Heart left ventricle (tissue), 16 donors: ENCODE results near the gene LAGE3. TPM values are rescaled to one million over a fixed set of nuclear protein-coding genes. Genes with fewer than 3 reads are reported as not detected.

Experiments used
- ATAC-seq, 4 donors: fragments of 200-7000 bp; cut with Tn5 transposase; one replicate each; pipeline ENCODE4 v1.9.1; 2020 to 2022; ENCODE audit warnings: moderate library complexity in 4 of 4, mild to moderate bottlenecking in 3 of 4, moderate number of reproducible peaks in 1 of 4
- DNase-seq, 5 donors: peaks; one replicate each; pipeline ENCODE4 v3.0.0-alpha.2; 2020
- H3K27ac ChIP-seq, 12 donors: fragments of 200-600 bp; sonication (generic) in 4 of 12; one replicate each; pipeline versions ENCODE4 v1.5.0 to v1.8.0; 2016 to 2022; ENCODE audit warnings: mild to moderate bottlenecking in 2 of 12
- H3K27me3 ChIP-seq, 9 donors: fragments of 200-600 bp; sonication (generic) in 2 of 9; one replicate each; pipeline versions ENCODE4 v1.5.1 to v1.8.0; 2016 to 2022; ENCODE audit warnings: mild to moderate bottlenecking in 3 of 9
- H3K36me3 ChIP-seq, 9 donors: fragments of 200-600 bp; sonication (generic) in 2 of 9; one replicate each; pipeline versions ENCODE4 v1.5.0 to v1.8.0; 2018 to 2022; ENCODE audit warnings: mild to moderate bottlenecking in 2 of 9
- H3K4me1 ChIP-seq, 12 donors: fragments of 200-600 bp; sonication (generic) in 4 of 12; one replicate each; pipeline versions ENCODE4 v1.5.0 to v1.8.0; 2016 to 2022; ENCODE audit warnings: mild to moderate bottlenecking in 3 of 12
- H3K4me3 ChIP-seq, 12 donors: fragments of 200-600 bp; sonication (generic) in 4 of 12; one replicate each; pipeline versions ENCODE4 v1.5.0 to v1.8.0; 2017 to 2022; ENCODE audit warnings: mild to moderate bottlenecking in 9 of 12, moderate library complexity in 4 of 12
- H3K9me3 ChIP-seq, 12 donors: fragments of 200-600 bp; sonication (generic) in 4 of 12; one replicate each; pipeline versions ENCODE4 v1.5.0 to v1.8.0; 2016 to 2022; ENCODE audit warnings: mild to moderate bottlenecking in 1 of 12
- CTCF ChIP-seq, 12 donors: fragments of 200-600 bp; sonication (generic) in 4 of 12; IDR thresholded peaks; one replicate each; pipeline versions ENCODE4 v1.5.0 to v1.8.0; 2018 to 2022; ENCODE audit warnings: antibody characterized with exemption in 12 of 12, mild to moderate bottlenecking in 5 of 12
- POLR2A ChIP-seq, 2 donors: fragments of 450-650 bp; IDR thresholded peaks; one replicate each; pipeline ENCODE4 v1.6.1; 2017; ENCODE audit warnings: antibody characterized with exemption in 2 of 2, mild to moderate bottlenecking in 2 of 2, moderate library complexity in 2 of 2
- WGBS, 4 donors: extraction: QIAGEN DNeasy Blood & Tissue Kit in 2 of 4; methylation state at CpG; one replicate each; pipeline versions ENCODE4 v1.1.5 to v1.1.7; 2013 to 2018; 5-methylcytosine and 5-hydroxymethylcytosine counted together
- intact Hi-C, 10 donors: fragments of 100-400 bp; cut with DNase I; formaldehyde crosslinking; loops; one replicate each; pipeline versions ENCODE4 v1.11.1 to v1.14.2; 2022
- polyA plus RNA-seq, 2 donors: library from polyadenylated mRNA; stranded (reverse); fragments of 200-250 nt; gene quantifications; one replicate each; pipeline ENCODE4 v1.2.3, GENCODE V29; 2013
- total RNA-seq, 9 donors: library from RNA; depleted of rRNA in 2 of 9; stranded (reverse); fragments of >200 nt in 2 of 9; fragmentation: NEBNext Ultra II Directional in 3 of 9; extraction: Animal tissue kit (Norgen Biotek cat#: 25700) in 3 of 9; gene quantifications; one replicate each; pipeline versions ENCODE4 v1.1.0 to v1.2.4, GENCODE V29; 2016 to 2023
- donor health status: ischemic (EF 13 %, LVEDD 7.1; RV severe dilation, severe dysfunction).
- donor health status: healthy with polysubstance abuse.
- donor health status: DM: no; HTN: yes; CAD: no.
- donor health status: DM: no; HTN: no; CAD: no.
- donor health status: ischemic (EF 25% LVEDD 6.9; RV normal size, moderate dysfunction).
- donor health status: ischemic (EF 25% LVEDD 5.7; RV mildly dilated, moderate dysfunction).
- donor health status: healthy.
- donor health status: DM: yes; HTN: yes; CAD: no.
- donor health status: ischemic (EF 35%, LVEDD 5.7; RV mildly dilated, moderate dysfunction).
- donor health status: nonischemic (EF 11% LVEDD 7.7; RV severe dilation, severe dysfunction).
- donor health status: DM: yes; HTN: yes; CAD: no.
- donor health status: PGD.
- donor health status: ischemic (EF 29% LVEDD 5.4; RV normal size, mild dysfunction).
- donor health status: nonischemic (EF 23%, LVEDD 6.1; RV moderate dilation, normal function).

The LAGE3 gene
- total and polyA plus RNA-seq, 11 donors: 15.1 to 26.8 (median 18.9) TPM

DNA sequence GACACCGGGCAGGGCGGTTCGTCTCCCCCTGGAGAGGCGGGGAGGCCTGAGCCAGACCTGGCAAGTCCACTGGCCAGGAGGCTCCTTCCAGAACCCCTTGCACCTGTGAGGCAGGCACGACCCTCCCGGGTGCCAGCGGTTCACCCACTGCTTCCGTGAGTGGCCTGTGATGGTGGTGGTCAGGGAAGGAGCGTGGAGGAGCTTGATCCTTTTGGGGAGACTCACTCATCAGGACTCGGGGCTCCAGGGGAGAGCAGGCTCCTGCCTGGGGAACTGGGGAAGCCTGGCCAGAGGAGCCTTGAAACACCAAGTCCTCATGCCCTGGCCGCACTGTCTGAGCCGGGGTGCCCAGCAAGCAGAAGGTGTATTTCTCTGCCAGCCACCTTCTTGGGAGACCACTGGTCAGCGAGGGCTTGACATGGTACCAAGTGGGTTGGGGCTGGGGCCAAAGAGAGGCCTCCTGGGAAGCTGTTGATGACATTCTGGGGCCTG is 34.3 kb downstream of the LAGE3 start:
- Histone ChIP-seq H3K9me3 (no peaks in the 10 kb centered on the region), H3K4me1 (peaks cover 0 to 16% (median 10%) of the 10 kb centered on the region in 12 donors), H3K27ac (peak overlapping the region; percentile 53 to 91 (median 81)), H3K4me3 (peak overlapping the region; percentile 56 to 84 (median 68)), H3K27me3 (no peaks in the 10 kb centered on the region), H3K36me3 (peaks cover 0 to 58% (median 34%) of the 10 kb centered on the region in 9 donors)
- WGBS, 4 donors: 55 to 84% (median 69%) methylated on average over 10 to 13 of the region's 13 CpGs
- no peak for TF ChIP-seq CTCF (IDR thresholded peaks at IDR 0.05)
- no peak for TF ChIP-seq POLR2A (IDR thresholded peaks at IDR 0.05)
- DNase-seq: peak in 1 of 5 donors; percentile 16
- intact Hi-C loops: loop anchor here in 1 of 10 donors (5.0 kb wide), 1 partner anchor 38 kb away; no protein-coding TSS in a partner anchor
- no peak for ATAC-seq

DNA sequence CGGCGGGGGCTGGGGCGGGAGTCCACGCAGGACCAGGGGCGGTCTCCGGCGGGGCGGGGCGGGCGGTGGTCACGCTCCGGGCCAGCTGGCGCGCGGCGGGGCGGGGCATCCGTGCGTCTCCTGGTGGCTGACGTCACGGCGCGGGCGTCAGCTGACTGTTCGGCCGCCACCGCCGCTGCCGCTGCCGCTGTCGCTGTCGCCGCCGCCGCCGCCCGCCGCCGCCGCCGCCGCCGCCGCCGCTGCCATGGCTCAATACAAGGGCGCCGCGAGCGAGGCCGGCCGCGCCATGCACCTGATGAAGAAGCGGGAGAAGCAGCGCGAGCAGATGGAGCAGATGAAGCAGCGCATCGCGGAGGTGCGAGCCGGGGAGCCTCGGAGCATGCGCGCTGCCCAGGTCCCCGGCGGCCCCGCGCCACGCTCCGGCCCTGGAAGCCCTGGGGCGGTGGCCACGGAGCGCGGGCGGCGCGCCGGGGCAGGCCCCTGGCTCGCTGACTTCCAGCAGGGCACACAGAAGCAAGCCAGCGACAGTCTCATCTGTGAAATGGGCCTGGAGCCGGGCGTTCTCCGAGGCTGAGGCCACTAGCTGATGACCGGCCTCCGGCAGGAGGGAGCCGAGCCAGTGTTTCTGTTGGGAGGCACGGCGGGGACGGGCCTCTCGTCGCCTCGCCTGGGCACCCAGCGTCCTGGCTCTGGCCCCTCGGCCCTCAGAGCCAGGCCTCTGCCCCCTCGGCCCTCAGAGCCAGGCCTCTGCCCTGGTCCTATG is 34.9 kb downstream of the LAGE3 start, which contains the start of gene FAM50A:
Gene FAM50A (plus strand): TSS at position 150 of the 763 bp plus-strand sequence. CDS start 95 bp downstream, at position 245.
- ATAC-seq (peak; percentile 54 to 92 (median 86)), DNase-seq (peak; percentile 78 to 90 (median 88))
- WGBS, 4 donors: 1 to 43% (median 18%) methylated on average over 7 to 94 of the region's 94 CpGs
- Histone ChIP-seq H3K27me3 (no peaks in the 10 kb centered on the region), H3K36me3 (peaks cover 0 to 55% (median 34%) of the 10 kb centered on the region in 9 donors), H3K4me3 (peak within 1 kb of the TSS; percentile 56 to 84 (median 68)), H3K4me1 (peaks cover 0 to 16% (median 10%) of the 10 kb centered on the region in 12 donors), H3K27ac (peak within 1 kb of the TSS; percentile 53 to 91 (median 81)), H3K9me3 (no peaks in the 10 kb centered on the region)
- intact Hi-C loops: loop anchor here in 1 of 10 donors (5.0 kb wide), 1 partner anchor 38 kb away; no protein-coding TSS in a partner anchor
- TF ChIP-seq CTCF (IDR thresholded peaks at IDR 0.05) (no peak), POLR2A (IDR thresholded peaks at IDR 0.05) (peak in 1 of 2 donors; percentile 6)

DNA sequence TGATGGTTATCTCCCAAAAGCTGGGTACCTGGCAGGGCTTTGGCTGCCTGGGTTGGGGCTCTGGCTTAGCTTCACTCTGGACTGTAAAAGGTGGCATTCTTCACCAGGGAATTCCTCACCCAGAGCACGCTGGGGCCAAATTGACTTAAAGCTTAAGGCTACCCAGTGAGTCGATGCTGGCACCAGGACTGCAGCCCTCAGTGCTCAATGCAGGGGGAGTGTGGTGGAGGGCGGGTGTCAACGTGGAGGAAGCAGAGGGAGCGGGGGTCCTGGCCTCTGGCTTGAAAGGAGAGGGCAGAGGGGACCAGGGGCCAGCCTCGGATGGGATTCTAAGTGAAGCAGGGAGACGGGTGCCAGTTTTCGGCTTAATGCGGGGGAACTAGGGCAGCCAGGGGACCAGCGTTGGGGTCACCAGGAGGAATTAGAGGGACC is 35.6 kb downstream of the LAGE3 start:
- Histone ChIP-seq H3K4me3 (peak overlapping the region in 11 of 12 donors; percentile 39 to 84 (median 66)), H3K36me3 (peaks cover 0 to 48% (median 31%) of the 10 kb centered on the region in 9 donors), H3K9me3 (no peaks in the 10 kb centered on the region), H3K27me3 (no peaks in the 10 kb centered on the region), H3K4me1 (peaks cover 0 to 20% (median 10%) of the 10 kb centered on the region in 12 donors), H3K27ac (peak overlapping the region in 11 of 12 donors; percentile 67 to 91 (median 78))
- DNase-seq (no peak), ATAC-seq (peak in 3 of 4 donors; percentile 5 to 27 (median 14))
- WGBS, 4 donors: 9 to 43% (median 26%) methylated on average over 10 of the region's 10 CpGs
- intact Hi-C loops: loop anchor here in 1 of 10 donors (5.0 kb wide), 1 partner anchor 39 kb away; no protein-coding TSS in a partner anchor
- no peak for TF ChIP-seq POLR2A (IDR thresholded peaks at IDR 0.05)
- TF ChIP-seq CTCF (IDR thresholded peaks at IDR 0.05): no peak
